GM19025 (cell line): Measurements from ENCODE around the gene SLC38A8.

Experiments
- ATAC-seq: cut with Tn5 transposase; IDR thresholded peaks from one replicate; pipeline ENCODE4 v1.9.1; 2021; ENCODE audit warnings: mild to moderate bottlenecking, low read depth, moderate library complexity; ENCODE audit not compliant: unreplicated experiment

The SLC38A8 gene

GRCh38 chr16:84033251-84034195 is 9.1 kb downstream of the SLC38A8 start:
- ATAC-seq: no peak

DNA sequence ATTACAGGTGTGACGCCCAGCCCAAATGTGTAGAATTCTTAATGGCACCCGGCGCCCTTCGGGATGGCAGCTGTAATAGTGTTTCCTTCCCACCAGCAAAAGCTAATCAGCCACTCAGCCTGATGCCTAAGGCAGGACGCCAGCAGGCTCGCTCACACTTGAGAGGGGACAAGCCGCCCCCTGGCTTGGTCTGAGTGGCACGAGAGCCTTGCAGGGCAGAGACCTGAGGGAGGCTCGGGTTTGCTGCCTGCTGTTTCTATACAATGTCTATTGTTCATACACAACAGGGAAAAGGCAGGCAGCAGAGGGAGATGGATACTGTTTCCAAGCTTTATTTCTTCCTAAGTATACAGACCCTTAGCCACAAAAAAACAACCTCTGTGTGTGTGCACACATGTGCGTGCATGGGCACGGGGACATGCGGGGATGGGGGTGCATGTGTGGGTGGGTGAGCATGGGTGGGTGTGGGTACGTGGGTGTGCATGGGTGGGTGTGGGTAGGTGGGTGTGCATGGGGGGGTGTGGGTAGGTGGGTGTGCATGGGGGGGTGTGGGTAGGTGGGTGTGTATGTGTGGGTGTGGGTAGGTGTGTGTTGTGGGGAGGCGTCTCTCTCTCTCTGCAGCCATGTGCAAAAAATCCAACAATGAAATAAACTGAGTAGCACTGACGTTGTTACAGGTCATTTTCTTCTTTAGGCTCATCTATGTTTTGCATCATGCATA is 10.0 kb downstream of the SLC38A8 start:
- ATAC-seq: no peak

- no peak for ATAC-seq
Observed at GRCh38 chr16:84031556-84031955, 11.0 kb downstream of the SLC38A8 start.

GRCh38 chr16:84029297-84030047 is 13.1 kb downstream of the SLC38A8 start:
- ATAC-seq: no peak

- ATAC-seq: no peak
Observed at GRCh38 chr16:84027625-84028024, 15.0 kb downstream of the SLC38A8 start.

DNA sequence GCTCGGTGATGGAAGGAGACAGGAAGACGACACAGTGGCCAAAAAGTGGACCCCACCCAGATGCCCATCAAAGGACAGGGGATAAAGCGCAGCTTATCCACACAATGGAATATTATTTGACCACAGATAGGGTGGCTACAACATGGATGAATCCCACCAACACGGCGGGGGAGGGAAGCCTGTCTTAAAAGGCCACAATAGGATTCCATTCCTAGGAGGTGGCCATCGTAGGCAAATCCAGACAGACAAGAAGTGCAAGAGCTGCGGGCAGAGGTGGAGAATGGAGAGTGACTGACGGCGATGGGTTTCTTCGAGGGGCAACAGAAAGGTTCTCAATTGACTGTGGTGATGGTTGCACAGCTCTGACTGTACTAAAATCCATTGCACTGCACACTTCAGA is 16.0 kb downstream of the SLC38A8 start:
- ATAC-seq: no peak

DNA sequence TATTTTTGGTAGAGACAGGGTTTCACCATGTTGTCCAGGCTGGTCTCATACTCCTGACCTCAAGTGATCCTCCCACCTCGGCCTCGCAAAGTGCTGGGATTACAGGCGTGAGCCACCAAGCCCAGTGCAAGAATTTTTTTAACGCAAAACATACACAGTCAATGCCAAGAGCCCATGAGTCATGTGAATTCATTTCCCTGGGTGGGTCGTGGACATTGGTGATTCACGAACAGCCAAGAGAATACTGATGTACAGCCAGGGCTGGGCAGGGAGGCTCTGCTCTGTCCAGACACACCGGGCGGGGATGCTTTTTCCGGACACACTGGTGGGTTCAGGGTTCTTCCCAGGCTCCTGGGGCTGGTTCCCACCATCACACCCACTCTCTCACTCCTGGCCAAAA is 17.7 kb downstream of the SLC38A8 start:
- no peak for ATAC-seq

DNA sequence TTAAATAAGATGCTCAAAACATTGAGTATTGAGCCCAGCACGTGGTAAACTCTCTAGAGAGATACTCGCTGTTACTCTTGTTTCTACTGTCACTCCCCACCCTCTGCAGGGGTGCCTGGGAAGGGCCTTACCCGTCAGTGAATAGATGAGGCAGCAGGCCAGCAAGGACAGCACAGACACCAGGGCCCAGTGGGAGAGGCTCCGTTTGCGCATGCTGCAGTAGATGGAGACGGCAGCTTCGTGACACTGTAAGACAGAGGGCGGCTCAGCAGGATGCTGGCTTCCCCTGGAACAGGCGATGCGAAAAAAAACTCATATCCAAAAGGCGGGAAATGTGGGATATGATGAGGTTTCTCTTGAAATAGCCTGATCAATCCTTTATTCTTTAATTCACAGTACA is 20.0 kb downstream of the SLC38A8 start:
- ATAC-seq: no peak

DNA sequence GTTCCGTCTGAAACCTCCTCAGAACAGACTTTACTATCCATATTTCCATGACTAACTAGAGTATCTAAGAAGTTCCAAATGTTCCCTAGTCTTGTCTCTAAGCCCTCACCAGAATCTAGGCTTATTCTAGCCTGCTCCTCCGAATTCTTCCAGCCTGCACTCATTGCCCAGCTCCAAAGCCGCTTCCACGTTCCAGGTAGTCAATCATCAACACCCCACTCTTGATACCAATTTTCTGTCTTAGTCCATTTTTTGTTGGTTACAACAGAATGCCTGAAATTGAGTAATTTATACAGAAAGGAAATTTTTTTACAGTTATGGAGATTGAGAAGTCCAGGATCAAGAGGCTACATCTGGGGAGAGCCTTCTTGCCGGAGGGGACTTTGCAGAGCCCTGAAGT is 21.1 kb downstream of the SLC38A8 start:
- no peak for ATAC-seq

DNA sequence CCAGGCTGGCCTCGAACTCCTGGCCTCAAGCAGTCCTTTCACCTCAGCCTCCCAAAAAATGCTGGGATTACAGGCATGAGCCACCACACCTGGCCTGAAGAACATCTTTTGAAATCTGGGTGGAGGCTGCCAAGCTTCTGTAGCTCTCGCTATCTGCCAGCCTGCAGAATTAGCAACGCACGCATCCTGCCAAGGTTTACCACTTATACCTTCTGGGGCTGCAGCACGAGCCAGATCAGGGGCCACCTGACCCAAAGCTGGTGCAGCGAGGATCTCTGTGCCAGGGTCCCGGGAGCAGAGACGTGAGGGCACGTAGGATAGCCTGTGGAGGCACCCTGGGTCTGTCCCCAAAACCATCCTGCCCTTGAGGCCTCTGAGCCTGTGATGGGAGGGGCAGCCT is 22.2 kb downstream of the SLC38A8 start:
- no peak for ATAC-seq

- no peak for ATAC-seq
Observed at GRCh38 chr16:84018710-84019109, 23.9 kb downstream of the SLC38A8 start.

GRCh38 chr16:84016477-84016876 is 26.1 kb downstream of the SLC38A8 start:
- no peak for ATAC-seq

- no peak for ATAC-seq
Observed at GRCh38 chr16:84015399-84015798, 27.2 kb downstream of the SLC38A8 start.

DNA sequence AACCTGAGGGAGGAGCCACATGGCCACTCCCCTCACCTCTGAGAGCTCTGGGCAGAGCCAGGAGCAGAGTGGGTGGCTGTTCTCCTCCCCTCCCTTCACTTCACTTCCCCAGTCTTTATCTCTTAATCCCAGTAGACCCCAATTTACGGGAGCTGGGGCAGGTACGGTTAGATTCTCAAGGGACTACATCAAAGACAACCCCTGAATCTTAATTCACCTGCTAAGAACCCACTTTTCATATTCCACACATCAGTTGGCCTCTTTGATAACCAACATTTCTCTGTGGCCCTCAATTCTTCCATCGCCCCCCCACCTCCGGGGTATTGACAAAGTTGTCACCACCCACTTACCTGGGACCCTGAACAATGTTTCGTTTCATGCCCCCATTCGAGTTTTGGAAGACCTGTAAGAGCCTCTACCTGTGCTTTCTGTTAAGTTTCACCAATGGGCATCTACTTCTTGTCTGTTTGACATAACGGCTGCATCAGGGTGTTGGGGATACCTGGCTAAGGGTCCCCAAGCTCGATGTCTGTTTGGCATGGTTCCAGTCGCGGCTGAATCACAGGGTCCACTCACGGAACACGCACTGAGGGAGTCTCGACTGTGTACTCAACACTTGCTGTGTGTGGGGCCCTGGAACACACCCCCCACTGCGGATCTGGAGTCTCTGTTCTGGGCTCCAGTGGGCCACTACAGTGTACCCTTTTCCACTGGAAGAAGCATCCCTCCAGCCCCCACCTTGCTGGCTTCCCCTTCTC is 27.8 kb downstream of the SLC38A8 start:
- no peak for ATAC-seq

DNA sequence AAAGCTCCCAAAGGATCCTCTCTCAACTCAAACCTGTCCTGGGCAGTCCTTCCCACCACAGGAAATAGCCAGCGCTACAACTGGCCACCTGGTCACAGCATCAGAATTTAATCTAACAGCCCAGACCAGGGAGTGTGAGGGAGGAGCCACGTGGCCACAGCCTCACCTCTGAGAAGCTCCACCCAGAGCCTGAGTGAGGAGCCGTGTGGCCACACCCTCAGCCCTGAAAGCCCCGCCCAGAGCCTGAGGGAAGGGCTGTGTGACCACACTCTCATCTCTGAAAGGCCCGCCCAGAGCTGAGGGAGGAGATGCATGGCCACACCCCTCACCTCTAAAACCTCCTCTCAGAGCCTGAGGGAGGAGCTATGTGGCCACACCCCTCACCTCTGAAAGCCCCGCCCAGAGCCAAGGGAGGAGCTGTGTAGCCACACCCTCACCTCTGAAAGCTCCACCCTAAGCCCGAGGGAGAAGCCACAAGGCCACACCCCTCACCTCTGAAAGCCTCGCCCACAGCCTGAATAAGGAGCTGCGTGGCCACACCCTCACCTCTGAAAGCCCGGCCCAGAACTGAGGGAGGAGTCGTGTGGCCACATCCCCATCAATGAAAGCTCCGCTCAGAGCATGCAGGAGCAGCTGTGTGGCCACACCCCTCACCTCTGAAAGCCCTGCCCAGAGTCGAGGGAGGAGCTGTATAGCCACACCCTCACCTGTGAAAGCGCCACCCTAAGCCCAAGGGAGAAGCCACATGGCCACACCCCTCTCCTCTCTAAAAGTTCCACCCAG is 28.6 kb downstream of the SLC38A8 start:
- ATAC-seq: peak; percentile 62

- ATAC-seq: no peak
Observed at GRCh38 chr16:84009282-84009681, 33.3 kb downstream of the SLC38A8 start.

- ATAC-seq: no peak
Observed at GRCh38 chr16:84007965-84008364, 34.6 kb downstream of the SLC38A8 start.

- no peak for ATAC-seq
Observed at GRCh38 chr16:84007520-84007919, 35.1 kb downstream of the SLC38A8 start.

GRCh38 chr16:84005391-84005790 is 37.2 kb downstream of the SLC38A8 start:
- no peak for ATAC-seq

GRCh38 chr16:84004442-84004841 is 38.2 kb downstream of the SLC38A8 start:
- no peak for ATAC-seq
